Prostate gland (tissue), 2 donors: ENCODE data around the gene ECEL1.

Source experiments
- POLR2A ChIP-seq: fragments of 450-650 bp; IDR thresholded peaks from one replicate; pipeline ENCODE4 v1.6.1; 2016; ENCODE audit warnings: antibody characterized with exemption, mild to moderate bottlenecking
- POLR2AphosphoS5 ChIP-seq: sonication (generic); formaldehyde crosslinking; IDR thresholded peaks from one replicate; pipeline ENCODE4 v1.6.1; 2017; ENCODE audit warnings: antibody characterized with exemption
- TF ChIP-seq, protein P1 (sequence below), 4 experiments: fragments of 200-600 bp in 2 of 4; fragments of 450-650 bp in 2 of 4; sonication (generic) in 2 of 4; IDR thresholded peaks; 1 replicate in 3 of 4; 2 replicates in 1 of 4; pipeline ENCODE4 v1.5.1; 2016 to 2019; ENCODE audit warnings: antibody characterized with exemption in 4 of 4, mild to moderate bottlenecking in 2 of 4, moderate library complexity in 2 of 4

- TF ChIP-seq, protein P1, sequence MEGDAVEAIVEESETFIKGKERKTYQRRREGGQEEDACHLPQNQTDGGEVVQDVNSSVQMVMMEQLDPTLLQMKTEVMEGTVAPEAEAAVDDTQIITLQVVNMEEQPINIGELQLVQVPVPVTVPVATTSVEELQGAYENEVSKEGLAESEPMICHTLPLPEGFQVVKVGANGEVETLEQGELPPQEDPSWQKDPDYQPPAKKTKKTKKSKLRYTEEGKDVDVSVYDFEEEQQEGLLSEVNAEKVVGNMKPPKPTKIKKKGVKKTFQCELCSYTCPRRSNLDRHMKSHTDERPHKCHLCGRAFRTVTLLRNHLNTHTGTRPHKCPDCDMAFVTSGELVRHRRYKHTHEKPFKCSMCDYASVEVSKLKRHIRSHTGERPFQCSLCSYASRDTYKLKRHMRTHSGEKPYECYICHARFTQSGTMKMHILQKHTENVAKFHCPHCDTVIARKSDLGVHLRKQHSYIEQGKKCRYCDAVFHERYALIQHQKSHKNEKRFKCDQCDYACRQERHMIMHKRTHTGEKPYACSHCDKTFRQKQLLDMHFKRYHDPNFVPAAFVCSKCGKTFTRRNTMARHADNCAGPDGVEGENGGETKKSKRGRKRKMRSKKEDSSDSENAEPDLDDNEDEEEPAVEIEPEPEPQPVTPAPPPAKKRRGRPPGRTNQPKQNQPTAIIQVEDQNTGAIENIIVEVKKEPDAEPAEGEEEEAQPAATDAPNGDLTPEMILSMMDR (IDR thresholded peaks at IDR 0.05), result no peak
- TF ChIP-seq POLR2A, result no peak
- no peak for TF ChIP-seq POLR2AphosphoS5
These were observed 7.7 kb upstream of the ECEL1 start for GRCh38 chr2:232495292-232495691.
